Activated CD4-positive, alpha-beta T cell treated with anti-CD3 and anti-CD28 coated beads, Interleukin-2, Interleukin-6, amounts not matched to agents 100 ng/mL and 50 ng/mL, durations not matched to agents 16 hours and 8 hours (primary cell): ENCODE measurements around the gene HDAC10.
"Not testable (repeated sequence)": the region's sequence is repeated elsewhere in the genome, so short reads cannot be mapped to it uniquely, and the experiment has no call there.

ENCODE experiments used
- DNase-seq: peaks from one replicate; pipeline ENCODE4 v3.0.0-alpha.2; 2020

HDAC10 gene

DNA sequence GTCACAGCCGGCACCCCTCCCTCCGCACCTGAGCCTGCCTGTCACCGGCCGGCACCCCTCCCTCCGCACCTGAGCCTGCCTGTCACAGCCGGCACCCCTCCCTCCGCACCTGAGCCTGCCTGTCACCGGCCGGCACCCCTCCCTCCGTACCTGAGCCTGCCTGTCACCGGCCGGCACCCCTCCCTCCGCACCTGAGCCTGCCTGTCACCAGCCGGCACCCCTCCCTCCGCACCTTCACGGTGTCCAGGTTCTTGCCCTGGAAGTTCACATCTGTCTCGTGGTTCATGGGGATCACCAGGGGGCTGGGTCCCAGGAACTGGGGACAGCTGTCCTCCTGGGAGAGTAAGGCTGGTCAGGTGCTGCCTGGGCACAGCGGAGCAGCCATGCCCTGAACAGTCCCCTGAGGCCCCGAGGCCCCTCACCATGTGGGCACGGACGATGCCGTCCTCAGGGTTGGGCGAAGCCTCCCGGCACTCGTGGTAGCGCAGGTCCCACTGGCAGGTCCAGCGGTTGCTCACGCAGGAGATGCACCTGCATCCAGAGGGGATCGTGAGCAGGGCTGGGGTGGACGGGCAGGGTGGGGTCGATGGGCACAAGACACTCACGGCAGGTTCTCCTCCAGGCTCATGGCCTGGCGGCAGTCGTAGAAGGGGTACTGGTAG lies 34.6 kb upstream of the HDAC10 start:
- DNase-seq = no peak

- DNase-seq = no peak
Observed at GRCh38 chr22:50284479-50284878, 33.4 kb upstream of the HDAC10 start.

DNA sequence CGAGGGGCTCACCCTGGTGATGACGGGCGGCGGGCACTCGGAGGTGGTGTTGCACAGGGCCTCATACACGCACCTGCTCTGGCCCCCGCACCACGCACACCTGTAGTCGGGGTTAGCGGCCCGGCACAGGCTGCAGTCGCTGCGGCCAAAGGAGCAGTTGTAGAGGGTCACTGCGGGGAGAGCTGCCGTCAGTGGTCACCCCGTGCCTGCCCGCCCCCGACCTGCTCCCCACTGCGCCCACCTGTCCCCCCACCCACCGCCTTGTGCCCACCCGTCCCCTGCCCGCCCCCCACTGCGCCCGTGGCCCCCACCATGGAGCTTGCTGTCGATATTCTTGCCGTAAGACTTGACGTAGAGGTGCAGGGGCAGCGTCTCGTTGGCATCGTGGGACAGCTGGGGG lies 32.8 kb upstream of the HDAC10 start:
- no peak for DNase-seq

DNA sequence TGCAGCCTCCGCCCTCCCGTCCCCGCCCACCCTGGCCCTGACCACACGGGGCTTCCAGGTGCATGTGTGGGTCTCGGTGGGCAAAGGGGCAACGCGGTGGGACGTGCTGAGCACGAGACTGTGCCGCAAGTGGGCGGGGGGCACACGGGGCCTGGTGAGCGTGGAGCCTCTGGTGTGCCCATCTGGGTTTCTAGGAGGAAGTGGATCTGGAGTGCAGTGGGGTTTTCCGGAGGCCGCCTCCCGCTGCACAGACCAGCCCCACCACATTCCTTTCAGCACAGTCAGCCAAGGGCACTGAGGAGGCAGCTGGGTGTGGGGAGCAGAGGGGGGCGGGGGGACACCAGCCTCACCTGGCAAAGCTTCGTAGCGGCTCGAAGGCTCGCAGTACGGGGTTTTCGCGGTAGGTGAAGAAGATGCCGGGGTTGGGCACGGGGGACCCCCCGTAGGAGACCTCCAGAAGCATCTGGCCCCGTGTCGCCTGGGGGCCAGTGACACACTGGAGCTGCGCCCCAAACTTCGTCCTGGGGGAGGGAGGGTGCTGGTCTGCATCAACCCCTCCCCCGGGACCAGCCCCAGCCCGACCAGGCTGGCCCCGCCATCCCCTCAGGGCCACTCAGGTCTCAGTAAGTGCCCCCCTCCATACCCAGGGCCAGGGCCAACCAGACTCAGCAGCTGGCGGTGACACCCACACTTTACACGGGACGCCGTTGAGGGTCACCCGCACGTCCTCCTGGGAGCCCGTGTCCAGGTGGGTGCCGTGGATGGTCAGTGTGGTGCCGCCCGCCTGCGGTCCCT lies 31.5 kb upstream of the HDAC10 start:
- DNase-seq = no peak

DNA sequence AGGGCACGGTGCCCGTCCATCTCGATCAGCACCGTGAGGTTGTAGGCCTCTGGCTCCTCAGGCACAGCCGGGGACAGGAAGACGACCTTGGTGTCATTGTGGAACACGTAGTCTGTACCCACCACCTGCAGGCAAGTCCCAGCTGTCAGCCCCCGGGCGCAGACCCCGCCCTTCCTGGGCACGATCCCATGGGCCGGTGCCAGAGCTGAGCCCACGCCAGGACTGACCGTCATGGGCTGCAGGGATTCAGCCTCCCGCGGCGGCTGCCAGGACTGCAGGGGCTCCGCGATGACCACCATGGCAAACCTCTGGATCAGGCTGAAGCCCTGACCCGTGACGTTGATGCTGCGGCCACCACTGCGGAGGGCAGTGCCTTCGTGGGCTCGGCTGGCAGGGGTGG lies 30.9 kb upstream of the HDAC10 start:
- no peak for DNase-seq

DNA sequence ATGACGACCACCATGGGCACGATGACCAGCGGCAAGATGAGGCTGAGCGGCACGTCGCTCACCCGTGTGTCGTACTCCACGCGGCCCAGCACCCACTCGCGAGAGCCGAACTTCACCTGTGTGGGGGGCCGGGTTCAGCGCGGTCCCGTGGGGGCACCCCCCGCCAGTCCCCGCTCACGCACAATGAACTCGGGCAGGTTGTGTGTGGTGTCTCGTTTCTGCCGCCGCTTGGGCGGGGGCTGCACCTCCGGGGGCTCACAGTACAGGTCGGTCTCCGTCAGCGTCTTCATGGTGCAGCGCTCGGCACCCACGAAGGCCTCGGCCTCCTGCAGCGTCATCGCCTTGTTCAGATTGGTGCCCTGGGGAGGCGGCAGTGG lies 30.3 kb upstream of the HDAC10 start:
- no peak for DNase-seq

DNA sequence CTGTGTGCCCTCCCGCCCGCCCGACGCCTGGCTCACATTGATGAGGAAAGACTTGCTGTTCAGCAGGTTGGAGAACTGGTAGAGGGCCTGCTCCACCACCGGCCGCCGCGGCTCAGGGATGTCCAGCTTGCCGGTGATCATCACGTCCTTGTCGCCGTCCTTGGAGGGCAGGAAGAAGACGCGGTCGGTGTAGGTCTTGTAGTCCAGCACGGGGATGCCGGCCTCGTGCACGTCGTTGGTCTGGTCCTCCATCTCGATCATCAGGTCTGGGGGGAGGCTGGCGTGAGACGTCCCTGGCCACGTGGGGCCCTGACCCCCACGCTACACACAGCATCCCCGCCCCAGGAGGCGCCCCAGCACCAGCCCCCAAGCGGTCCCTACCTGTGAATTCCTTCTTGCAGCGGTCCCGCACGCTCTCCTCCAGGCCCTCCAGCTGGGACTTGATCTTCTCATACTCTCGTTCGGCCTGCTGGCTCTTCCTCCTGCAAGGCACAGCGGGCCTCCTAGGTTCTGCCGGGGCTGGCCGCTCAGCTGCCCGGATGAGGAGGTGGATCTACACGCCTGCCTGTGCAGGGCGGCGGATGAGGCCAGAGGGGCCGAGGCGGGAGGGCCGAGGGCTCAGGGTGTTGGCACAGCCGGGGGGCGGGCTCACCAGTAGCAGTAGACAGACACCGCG lies 29.8 kb upstream of the HDAC10 start:
- DNase-seq = no peak

DNA sequence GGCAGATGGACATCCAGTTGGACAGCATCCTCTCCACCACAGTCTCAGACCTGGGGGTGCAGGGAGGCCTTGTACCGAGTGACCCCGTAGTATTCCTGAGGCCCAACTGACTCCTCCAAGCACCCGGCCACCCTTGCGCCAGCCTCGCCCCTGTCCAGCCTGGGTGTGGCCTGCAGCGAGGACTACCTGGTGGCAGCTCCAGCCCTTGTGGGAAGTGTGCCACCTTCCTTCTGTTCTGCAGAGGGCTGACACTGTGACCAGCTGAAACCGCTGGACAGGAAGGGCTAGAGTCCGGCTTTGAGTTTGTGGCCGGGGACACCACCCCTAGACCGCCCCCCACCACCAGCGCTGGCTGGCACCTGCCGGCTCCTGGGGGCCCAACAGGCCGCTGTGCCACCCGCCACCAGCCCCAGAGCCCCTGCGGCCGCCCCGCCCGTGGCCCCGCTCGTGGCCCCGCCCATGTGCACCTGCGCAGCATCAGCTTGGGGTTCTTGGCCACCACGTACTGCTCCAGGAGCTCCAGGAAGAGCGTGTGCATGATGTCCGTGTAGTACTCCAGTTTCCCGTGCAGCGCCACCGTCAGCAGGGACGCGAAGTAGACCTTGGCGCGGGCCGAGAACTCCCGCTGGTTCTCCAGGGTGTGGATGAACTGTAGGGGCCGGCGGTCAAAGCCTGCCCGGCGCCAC lies 29.1 kb upstream of the HDAC10 start:
- no peak for DNase-seq

DNA sequence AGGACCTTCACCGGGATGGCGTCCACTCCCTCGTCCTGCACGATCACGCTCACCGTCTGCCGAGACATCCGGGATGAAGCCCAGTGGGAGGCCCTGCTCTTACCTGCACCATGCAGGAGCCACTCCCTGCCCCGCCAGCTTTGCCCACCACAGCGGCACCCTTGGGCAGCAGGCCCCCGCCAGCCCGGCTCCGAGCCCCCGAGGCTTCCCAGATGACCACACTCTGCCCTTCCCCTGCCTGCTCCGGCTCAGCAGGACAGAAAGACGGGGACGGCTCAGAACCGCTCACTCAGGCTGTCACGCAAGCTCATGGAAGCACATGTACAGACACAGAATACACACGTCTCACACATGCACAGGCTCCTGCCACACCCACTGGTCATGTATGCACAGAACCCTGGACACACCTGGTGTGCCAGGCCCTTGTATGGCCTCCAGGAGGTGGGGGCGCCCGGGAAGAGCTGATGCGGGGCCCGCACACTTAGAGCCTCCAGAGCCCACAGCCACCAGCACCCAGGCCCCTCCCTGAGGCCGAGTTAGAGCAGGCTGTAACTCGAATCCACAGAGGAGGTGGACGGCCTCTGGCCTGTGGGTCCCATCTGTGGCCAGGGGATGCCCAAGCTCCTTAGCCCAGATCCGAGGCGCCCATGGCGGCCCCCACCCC lies 28.0 kb upstream of the HDAC10 start:
- no peak for DNase-seq

DNA sequence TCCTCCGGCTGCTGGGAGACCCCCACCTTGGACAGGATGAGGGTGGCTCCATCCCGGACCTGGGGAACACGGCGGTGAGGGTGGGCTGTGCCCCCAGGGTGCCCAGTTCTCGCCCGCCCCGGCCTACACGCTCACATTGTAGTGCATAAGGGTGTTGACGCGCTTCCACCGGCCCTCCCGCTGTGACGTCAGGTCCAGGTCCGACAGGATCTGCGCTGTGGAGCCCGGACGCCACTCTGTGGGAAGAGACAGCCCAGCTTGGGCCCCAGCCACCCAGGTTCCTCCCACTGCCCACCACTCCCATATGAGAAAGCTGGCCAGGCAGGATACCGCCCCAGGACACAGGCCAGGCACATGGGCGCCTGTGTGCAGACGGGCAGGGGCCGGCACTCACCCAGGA lies 27.4 kb upstream of the HDAC10 start:
- no peak for DNase-seq

DNA sequence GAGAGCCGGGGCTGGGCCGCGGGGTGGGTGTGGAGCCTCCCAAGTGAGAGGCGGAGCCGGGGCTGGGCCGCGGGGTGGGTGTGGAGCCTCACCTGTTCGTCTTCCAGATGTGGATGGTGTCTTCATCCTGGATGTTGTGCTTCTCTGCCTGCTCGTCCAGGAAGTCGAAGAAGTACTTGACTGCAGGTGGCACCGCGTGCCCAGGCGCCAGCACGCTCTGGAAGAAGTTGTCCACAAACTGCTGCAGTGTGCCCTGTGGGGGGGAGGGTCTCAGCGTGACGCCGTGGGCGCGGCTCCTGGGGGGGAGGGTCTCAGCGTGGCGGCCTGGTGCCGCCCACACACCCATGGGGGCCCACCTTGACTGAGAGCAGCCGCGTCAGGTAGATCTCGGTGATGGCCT lies 26.7 kb upstream of the HDAC10 start:
- DNase-seq = no peak

DNA sequence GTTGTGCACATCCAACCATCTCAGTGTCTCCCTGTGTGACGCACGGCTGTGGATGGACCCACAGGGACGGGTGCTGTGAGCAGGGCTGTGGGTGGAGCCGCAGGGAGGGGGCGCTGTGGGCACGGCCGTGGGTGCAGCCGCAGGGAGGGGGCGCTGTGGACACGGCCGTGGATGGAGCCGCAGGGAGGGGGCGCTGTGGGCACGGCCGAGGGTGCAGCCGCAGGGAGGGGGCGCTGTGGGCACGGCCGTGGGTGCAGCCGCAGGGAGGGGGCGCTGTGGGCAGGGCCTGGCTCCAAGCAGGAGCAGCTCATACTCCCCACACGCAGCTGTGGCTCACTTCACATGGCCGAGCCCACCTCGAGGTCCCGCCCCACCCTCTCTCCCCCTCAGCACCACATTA lies 25.1 kb upstream of the HDAC10 start:
- peak; percentile 83 for DNase-seq

DNA sequence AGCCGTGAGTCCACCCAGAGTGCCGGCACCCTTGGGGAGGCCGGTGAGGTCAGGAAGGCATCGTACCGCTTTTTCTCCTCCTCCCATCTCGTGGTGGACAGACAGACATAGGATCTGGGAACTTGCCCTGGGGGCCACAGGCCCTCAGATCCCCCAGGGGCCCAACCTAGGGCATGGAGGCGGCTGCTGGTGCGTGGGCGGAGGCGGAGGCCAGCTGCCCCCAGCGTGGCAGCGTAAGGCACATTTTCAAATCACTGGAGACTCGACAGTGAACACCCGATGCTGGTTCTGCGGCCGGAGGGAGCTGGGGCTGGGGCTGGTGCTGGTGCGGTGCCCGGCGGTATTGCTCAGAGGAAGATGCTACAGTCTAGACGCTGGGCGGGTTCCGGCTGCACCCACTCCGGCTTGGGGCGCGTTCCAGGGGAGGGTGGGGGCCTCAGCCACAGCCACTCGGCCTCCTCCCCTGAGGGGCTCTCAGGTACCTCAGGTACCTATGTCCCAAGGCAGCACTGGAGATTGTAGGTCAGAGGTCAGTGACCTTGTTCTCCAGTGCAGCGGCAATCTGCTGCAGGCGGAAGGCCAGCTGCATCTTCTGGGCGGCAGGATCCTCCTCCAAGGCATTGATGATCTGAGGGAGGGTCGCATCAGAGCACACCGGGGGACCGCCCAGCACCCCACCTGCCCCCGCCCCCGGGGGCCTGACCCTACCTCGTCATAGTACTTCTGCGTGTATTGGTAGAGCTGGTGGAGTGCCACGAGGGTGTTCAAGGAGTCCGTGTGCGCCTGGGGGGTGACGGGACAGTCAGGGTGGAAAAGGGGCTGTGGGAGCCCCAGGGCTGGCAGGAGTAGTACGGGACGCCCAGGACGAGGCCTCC lies 24.4 kb upstream of the HDAC10 start:
- no peak for DNase-seq

GRCh38 chr22:50274771-50275170 lies 23.7 kb upstream of the HDAC10 start:
- no peak for DNase-seq

DNA sequence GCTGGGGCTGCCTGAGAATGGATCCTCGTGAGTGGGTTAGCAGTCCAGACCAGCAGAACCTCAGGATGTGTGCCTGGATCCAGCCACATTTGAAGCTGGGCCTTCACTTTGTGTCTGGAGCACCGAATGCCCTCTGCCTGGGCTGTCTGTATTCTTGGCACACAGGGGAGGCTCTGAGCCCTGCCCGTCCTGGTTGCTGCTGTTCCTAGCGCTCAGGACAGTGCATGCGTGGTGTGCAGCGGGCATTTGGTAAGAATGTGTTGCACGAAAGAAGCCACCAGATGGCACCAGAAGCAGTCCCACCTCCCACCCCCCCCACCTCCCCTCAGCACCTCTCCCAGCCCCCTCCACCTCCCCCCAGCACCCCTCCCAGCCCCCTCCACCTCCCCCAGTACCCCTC lies 23.2 kb upstream of the HDAC10 start:
- DNase-seq = peak; percentile 63

- not testable (repeated sequence) for DNase-seq
Observed at GRCh38 chr22:50273781-50274180, 22.7 kb upstream of the HDAC10 start.

- DNase-seq = not testable (repeated sequence)
Observed at GRCh38 chr22:50273352-50273751, 22.3 kb upstream of the HDAC10 start.

- DNase-seq = no peak
Observed at GRCh38 chr22:50272044-50272802, 21.2 kb upstream of the HDAC10 start.

DNA sequence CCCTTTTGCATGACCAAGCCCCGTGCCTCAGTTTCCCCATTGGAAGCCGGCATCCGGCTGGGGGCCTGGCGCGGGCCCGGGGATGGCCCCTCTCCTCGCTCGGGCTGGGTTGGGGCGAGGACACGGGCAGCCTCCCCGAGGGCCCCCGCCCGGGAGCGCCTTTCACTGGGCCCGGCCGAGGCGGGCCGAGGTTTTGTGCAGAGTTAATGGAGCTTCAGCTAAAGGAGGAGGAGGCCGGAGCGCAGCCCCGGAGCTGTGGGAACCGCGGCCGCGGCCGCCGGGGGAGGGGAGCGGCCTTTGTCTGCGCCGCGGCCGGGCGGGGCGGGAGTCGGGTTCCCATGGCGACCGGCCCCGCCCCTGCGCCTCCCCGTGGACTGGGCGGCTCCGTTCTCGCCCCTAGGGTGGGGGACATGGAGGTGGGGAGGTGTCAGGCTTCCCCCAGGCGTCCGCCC lies 20.5 kb upstream of the HDAC10 start:
- peak; percentile 67 for DNase-seq

DNA sequence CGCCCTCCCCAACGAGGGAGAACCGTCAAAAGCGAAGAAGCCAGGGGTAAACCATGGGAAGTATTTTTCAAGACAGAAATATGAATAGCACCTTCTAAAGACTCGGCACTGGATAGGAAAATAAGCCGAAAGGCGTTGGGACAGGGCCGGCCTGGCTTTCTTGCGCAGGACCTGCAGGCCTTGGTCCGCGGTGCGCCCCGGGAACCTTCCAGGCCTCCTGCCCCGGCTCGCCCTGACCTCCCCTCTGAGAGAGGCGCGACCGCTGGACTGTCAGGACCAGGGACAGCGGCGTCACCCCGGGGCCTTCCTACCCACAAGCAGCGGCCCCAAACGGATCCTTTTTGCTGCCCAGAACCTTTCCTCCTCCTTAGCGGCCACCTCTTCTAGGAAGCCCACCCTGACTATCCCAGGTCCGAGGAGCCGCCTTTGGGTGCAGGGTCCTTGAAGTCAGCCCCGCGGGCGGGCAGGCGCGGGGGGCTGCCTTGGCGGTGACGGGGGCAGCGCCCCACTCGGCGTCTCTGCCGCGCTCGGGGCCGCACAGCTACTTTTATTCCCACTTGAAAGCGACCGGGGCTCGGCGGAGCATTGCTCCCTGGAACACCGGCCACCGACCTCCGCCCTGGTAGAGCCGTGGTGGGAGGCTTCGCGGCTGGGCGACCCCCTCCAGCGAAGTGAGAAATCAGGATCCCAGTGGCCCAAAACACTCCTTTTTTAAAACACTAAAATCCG lies 19.8 kb upstream of the HDAC10 start:
- peak; percentile 64 for DNase-seq
